ENCODE measurements around the gene TENT4B.

TENT4B gene

DNA sequence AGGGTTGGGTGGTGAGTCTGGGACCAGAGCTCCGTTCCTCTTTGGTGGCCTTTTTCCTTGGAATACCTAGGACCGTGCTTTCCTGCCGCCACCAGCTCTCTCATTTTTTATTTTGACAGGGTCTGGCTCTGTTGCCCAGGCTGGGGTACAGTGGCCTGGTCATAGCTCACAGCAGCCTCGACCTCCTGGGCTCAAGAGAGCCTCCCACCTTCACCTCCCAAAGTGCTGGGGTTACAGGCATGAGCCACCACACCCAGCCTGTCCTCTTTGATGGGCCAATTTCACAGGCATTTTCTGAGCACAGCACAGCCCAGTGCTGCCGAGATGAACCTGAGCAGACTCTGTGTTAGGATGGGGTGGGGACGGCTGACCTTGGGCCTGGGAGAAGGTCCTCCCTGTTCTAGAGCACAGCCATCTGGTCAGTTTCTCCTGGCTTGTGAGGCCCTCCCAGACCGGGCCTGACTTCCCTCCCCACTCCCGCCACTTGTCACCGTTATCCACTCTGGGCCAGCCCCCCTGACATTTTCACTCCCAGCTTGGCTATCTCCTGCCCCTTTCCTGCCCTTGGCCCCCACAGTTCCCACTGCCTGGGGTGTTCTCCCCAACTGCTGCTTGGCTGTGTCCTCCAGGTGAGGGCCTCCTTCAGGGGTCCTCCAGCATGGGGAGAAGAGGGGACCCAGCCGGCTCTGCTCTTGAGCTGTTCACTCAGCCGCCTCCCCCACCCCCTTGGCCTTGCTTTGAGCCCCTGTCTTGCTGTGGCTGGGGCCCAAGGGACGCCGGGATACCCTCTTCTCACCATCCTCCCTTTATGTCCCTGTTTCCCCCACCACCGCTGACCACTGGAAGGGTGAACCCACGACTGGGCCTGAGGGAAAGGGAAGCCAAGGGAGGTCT is 118.3 kb downstream of the TENT4B start:
- DNase-seq (ENCODE audit: low read depth): no peak

GRCh38 chr16:50272111-50272571 is 119.0 kb downstream of the TENT4B start:
- no peak for DNase-seq (ENCODE audit: low read depth)

DNA sequence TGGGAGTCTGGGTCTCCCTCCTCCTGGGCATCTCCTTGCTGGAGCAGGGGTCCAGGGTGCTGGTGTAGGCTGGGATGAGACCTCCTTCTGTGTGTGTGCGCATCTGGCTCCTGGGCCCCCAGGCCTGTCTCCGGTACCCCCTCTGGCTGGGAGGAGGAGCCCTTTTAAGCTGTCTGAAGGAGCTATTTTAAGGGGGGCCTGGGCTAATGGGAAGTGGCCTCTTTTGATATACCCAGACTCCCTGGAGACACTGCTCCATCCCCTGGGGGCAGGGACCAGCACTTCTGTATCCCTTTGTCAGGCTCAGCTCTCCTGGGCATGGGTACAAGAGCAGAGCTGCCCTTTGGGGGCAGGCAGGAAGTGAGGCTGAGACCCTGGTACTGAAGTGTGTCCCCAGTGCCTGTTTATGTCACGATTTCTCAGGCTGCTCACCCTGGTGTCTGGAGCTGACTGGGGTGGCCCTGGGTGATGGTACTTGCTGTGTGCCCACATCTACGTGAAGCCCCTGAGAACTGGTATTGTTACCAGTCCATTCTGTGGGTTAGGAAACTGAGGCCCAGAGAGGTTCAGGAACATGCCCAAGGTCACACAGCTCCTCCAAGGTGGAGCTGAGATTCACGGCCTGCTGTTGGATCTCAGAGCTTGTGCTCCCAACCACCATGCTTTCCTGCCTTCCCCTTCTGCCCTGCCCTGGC is 119.7 kb downstream of the TENT4B start:
- no peak for DNase-seq (ENCODE audit: low read depth)

DNA sequence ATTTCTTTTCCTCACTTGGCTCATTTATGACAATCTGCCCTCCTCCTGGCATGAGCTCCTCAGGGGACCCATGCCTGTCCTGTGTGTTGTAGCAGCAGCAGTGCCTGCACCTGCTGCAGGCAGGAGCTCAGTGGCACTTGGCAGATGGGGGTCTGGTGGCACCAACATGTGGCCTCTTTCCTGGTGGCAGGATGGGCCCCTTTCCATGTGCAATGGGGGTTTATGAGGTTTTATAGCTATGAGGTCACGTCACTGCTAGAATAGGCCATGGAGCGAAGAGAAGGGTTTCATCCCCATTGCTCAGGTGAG is 120.2 kb downstream of the TENT4B start:
- no peak for DNase-seq (ENCODE audit: low read depth)

- no peak for DNase-seq (ENCODE audit: low read depth)
Observed at GRCh38 chr16:50273888-50274325, 120.8 kb downstream of the TENT4B start.

- no peak for DNase-seq (ENCODE audit: low read depth)
Observed at GRCh38 chr16:50274326-50275097, 121.4 kb downstream of the TENT4B start.

DNA sequence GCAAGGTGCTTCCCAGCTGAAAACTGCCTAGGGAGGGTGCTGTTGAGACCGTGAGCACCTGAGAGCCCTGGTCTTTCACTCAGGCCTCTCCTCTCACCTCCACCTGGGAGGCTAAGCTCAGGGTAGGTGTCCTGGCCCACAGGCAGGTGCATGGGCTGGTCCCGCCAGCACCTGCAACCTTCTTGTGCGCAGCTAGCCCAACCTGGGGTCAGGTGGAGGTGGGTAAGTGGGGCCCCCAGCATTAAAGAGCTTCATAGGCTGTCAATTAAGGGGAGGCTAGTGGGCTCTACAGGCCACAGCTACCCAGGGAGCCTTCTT is 122.0 kb downstream of the TENT4B start:
- DNase-seq (ENCODE audit: low read depth): no peak

DNA sequence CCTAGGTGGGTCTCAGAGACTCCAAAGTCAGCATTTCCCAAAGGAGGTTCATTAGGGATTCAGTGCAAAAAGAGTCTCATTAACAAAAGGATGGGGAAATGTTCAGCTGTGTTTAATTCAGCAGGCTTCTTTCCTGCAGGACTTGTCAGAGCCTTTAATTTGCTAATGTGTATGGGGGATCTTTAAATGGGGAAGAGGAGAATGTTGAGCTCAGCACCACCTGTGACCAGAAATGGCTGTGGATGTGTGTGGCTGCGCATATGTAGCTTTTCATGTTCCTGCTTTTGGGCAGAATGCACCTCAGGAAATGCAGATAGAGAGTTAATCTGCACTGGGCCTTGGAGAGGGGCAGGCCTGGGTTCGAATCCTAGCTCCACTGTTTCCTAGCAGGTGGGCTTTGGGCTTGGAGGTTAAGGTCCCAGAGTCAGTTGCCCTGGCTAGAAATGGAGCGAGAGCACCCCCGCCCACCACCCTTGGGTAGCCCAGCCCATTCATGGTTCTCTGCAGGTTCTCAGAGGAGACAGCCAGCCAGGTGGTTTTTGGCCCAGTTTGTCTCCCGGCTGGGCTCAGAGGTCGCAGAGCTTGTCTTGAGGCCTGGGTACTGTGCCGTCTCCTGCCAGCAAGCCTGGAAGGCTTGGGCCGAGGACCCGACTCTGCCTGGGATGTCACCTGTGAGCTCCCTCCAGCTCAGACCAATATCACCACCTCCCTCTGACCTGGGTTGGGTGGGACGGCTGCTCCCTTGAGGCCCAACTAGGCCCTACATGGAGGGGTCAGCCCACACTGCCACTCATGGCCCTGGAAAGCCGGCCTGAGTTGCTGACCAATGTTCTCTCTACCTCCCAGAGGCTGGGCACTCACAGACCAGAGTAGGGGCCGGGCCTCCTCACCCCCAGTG is 122.6 kb downstream of the TENT4B start:
- DNase-seq (ENCODE audit: low read depth): no peak

- DNase-seq (ENCODE audit: low read depth): no peak
Observed at GRCh38 chr16:50276326-50276640, 123.2 kb downstream of the TENT4B start.

- no peak for DNase-seq (ENCODE audit: low read depth)
Observed at GRCh38 chr16:50276801-50277555, 123.9 kb downstream of the TENT4B start.

- DNase-seq (ENCODE audit: low read depth): no peak
Observed at GRCh38 chr16:50278251-50278650, 125.1 kb downstream of the TENT4B start.

DNA sequence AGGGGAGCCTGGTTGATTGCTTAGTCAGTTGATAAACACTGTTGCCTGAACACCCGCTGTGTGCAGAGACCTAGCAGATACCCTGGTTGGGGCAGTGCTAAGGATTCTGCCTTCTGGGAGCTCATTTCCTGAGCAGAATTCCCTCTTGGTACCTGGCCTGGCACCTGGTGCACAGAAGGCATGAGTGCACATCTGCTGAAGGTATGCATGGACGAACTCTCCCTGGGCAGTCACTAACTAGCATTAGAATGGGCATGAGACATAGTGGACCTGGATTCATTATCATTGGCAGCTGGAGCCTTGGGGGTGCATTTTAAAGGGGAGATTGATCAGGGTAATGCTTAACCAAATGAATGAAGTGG is 126.4 kb downstream of the TENT4B start:
- no peak for DNase-seq (ENCODE audit: low read depth)

DNA sequence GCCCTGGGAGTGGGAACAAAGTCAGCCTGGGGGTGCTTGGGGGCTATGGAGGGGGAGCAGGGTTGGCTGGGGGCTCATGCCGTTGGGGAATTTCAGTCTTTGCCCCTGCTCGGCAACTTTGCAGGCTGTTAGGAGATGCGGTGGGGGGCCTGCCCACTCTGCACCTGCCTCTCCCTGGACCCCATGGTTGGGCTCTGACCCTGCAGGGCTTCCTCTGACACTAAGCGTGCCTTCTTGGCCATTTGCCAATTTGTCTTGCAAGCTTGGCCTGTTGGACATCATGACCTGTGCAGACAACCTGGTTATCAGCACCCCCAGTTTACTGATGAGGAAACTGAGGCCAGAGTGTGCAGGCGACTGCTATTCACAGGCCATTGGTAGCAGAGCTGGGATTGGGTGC is 127.8 kb downstream of the TENT4B start:
- DNase-seq (ENCODE audit: low read depth): no peak
